Left ventricle myocardium superior (tissue), 1 donor: ENCODE results near the gene ACOX1. TPM values are rescaled to one million over a fixed set of nuclear protein-coding genes. Genes with fewer than 3 reads are reported as not detected.
A peak's percentile ranks its signal among the peaks of the same experiment; 100 is the strongest.

Experiments used
- ATAC-seq: fragments of 200-7000 bp; cut with Tn5 transposase; one replicate; pipeline ENCODE4 v1.9.1; 2020; ENCODE audit warnings: mild to moderate bottlenecking, moderate library complexity
- DNase-seq: peaks from one replicate; pipeline ENCODE4 v3.0.0-alpha.2; 2020
- intact Hi-C: fragments of 100-400 bp; cut with micrococcal nuclease; formaldehyde crosslinking; loops from one replicate; pipeline ENCODE4 v1.11.0; 2022
- total RNA-seq: library from RNA; stranded (reverse); fragmentation: NEBNext Ultra II Directional; extraction: Animal tissue kit (Norgen Biotek cat#: 25700); gene quantifications from one replicate; pipeline ENCODE4 v1.2.1, GENCODE V29; 2021
- donor health status: DM: no; HTN: yes; CAD: no; lungs with severe emphysema.

The ACOX1 gene
- total RNA-seq, 1 donor from 2014 or later: 101 TPM

DNA sequence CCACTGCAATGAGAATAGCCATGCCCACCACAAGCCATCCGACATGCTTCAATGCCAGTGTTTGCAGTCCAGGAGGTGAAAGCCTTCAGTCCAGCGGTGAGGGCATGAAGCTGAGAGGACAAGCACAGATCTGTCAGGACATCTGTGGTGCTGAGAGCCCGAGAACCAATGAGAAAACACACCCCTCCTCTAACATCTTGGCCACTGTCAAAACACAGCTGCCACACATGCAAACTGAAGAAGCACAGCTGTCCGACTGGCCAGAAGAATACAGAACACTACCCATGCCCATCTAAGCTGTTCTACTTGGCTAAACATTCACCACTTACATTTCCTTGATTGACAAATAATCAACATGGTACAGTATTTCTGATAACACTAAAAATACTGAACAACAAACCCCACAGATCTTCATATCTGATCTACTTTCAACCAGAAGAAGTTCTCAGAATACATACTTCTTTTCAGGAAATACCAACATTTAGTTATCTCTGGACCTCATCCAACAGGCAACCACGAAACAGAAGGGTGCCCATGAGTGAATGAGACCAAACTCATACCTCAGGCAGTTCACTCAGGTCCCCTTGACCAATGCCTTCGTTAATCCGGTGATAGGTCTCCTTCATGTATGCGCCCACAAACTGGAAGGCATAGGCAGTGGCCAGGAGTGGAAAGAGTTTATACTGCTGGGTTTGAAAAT is 28.0 kb downstream of the ACOX1 start:
- ATAC-seq (no peak), DNase-seq (no peak)
- intact Hi-C loops: no loop called here

DNA sequence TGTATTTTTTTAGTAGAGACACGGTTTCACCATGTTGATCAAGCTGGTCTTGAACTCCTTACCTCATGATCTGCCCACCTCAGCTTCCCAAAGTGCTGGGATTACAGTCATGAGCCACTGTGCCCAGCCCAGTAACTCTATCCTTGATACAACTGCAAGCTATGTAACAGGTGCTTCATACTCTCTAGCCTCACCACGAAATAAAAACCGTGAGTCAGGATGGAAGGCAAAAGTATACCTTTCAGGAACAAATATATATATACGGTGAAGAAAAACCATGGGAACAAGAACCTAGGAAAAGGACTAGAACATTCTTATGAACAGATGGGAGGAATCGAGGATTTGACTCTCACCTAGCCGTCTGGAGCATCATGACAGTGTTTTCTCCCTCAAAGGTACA is 28.5 kb downstream of the ACOX1 start:
- DNase-seq: no peak
- no peak for ATAC-seq
- intact Hi-C loops: no loop called here

DNA sequence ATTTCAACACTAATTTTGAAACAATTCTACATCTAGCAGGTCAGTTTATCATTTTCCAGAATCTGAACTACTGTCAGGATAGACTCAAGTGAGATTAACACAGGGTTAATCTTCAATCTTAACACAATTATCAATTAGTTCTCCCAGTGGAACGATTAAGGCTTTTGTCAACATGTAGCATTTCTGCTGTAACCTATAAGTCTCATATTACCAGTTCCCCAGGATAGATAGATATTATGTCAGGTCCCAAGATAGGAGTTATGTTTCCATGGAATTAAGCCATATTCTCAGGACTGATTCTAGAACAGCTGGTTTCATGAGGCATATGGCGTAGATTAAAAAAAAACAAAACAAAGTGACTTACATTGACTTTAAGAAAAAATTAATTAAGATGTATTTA is 33.8 kb downstream of the ACOX1 start:
- intact Hi-C loops: no loop called here
- no peak for ATAC-seq
- no peak for DNase-seq

DNA sequence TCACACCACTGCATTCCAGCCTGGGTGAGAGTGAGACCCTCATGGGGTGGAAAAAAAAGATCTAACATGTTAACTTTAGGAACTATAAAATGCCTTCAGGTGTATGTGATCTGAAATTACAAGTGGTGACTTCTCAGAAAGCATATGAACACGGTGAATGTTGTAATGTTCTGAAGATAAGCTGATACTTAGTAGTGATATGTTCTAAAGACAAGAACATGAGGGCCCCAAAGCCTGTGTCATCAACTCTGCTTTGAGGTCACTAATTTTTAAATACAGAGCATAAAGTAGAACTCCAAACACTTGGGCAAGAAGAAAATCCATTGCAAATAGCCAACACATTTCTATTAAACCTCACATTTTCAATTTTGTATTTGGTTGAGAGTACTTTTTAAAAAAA is 35.5 kb downstream of the ACOX1 start:
- no peak for ATAC-seq
- DNase-seq: no peak
- intact Hi-C loops: no loop called here

DNA sequence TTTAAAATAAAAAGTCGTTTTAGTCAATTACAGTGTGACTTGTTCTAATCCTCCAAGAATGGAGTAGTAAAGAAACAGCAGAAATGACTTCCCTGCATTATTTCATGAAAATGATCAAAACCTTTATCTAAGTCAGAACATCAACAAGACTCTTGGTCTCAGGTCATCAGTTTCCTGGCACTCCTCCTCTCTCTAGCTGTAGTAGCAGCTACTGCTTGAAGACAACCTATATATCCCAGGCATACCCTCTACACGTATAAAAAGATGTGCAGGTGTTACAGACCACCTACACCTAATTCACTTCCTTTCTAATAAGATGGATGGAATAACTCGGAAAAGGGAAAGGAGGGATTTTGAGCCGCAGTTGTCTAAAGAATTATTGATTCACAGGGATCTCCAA is 36.5 kb downstream of the ACOX1 start:
- ATAC-seq (no peak), DNase-seq (no peak)
- intact Hi-C loops: no loop called here

DNA sequence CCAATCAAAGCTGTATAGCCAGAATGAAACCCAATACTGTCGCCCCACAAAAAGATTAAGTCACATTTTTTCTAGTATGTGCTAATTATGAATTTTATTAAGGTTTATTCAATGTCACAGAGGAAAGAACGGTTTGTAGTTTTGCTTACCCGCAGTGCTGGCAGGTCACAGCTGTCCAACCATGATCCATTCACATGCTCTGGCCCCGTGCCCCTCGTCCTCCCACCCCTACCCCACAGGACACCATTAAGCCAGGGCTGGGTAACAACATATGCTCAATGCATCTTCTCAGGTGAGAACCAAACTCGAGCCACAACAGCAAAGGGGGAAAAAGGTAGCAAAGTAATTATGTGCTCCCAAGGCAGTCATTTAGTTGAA is 37.5 kb downstream of the ACOX1 start:
- intact Hi-C loops: no loop called here
- ATAC-seq (peak; percentile 3), DNase-seq (peak; percentile 33)

DNA sequence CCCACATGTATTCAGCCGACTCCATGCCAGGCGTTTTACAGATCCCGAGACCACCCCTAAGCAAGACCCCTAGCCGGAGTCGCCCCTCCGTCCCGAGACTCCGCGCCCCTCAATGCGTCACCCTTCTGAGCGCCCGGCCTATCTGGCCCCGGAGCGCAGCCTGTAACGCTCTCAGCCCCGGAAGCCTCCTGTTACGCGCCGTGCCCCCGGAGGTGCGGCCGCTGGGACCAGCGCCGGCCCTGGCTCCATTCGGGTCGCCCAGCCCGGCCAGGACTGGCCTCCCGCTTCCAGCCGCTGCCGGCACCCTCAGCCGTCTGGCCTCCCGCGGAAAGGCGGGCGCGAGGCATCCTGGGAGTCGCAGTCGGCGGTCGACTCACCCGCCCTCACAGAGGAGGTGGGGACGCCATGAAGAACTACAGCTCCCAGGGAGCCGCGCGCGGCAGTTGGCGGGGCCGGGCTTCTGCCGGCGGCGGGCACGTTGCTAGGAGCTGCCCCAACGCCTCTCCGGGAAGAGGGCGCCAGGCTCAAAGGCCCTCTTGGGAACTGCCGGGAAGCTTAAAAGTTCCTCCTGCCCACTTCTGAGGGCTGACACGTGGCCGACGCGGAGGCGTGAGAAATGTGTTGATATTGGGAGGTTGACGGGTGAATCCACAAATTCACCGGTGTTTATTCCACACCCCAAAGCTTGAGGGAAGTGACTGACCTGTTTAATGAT is 38.1 kb downstream of the ACOX1 start, which contains the start of gene FBF1:
FBF1 (minus strand) TSS at position 316 of the 715 bp plus-strand sequence. CDS start 2,893 bp downstream, outside the sequence.
- intact Hi-C loops: no loop called here
- ATAC-seq: peak; percentile 99
- DNase-seq: peak; percentile 96

DNA sequence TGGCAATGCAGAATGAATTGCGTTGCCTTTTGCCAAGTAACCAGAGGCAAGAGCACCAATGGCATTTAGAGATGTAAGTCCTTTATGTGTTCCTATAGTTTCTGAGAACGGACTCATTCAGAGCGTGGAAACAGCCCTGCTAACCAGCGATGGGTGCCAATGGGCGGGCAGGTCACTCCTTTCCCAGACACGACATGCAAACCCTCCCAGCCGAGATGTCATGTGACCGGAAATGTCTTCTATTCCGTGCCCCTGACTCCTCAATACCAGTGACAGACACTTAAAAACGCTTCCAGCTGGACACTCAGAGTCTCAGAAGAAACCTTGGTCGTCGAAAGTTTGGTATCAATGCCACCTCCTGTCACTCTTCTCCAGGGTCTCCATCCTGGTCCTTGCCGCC is 41.3 kb downstream of the ACOX1 start:
- DNase-seq: no peak
- ATAC-seq: no peak
- intact Hi-C loops: no loop called here

DNA sequence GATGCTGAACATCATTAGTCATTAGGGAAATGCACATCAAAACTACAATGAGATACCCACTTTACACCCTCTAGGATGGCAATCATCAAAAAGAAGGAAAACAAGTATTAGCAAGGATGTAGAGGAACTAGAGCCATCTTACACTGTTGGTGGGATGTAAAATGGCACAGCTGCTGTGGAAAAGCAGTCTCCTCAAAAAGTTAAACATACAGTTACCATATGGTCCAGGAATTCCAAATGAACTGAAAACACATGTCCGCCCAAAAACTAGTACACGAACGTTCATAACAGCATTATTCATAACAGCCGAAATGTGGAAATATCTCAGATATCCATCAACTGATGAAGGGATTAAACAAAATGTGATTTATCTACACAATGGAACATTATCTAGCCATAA is 45.2 kb downstream of the ACOX1 start:
- intact Hi-C loops: no loop called here
- no peak for DNase-seq
- ATAC-seq: no peak

DNA sequence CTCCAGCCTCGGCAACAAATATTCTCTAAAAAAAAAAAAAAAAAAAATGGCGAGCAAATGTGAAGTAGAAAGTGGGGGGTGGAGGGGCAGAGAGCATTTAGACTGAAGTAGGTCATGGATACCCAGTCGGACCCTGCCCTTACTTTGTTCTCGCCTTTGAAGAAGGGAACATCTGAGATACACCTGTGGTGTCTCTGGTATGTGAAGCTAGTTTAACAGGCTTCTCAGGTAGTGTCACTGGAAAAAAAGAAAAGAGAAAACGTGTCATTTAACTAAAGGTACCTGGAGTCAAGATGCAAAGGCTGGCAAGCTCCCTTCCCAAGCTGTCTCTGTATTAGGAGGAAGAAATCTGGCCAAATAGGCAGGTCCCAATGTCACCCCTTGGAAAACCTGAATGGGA is 46.1 kb downstream of the ACOX1 start:
- no peak for ATAC-seq
- intact Hi-C loops: no loop called here

DNA sequence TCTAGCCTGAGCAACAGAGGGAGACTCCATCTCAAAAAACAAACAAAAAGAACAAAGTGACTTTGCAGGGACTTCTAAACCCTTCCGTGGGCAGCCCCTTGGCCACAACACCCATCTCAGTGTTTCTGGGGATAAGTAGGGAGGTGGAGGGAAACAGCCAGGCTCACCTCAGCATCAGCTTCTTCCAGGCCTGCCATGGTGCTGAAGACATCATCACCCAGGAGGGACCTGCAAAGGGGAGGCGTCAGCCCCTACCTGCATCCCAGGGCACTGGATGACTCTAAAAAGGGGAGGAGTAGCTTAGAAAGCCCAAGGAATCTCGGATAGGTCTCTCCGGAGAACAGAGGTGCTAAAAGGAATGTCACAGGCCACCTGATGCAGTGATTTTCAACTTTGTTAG is 47.9 kb downstream of the ACOX1 start:
- intact Hi-C loops: no loop called here
- ATAC-seq (no peak), DNase-seq (no peak)

More for the DNA sequence above, 46.1 kb downstream of the ACOX1 start:
- no peak for DNase-seq

DNA sequence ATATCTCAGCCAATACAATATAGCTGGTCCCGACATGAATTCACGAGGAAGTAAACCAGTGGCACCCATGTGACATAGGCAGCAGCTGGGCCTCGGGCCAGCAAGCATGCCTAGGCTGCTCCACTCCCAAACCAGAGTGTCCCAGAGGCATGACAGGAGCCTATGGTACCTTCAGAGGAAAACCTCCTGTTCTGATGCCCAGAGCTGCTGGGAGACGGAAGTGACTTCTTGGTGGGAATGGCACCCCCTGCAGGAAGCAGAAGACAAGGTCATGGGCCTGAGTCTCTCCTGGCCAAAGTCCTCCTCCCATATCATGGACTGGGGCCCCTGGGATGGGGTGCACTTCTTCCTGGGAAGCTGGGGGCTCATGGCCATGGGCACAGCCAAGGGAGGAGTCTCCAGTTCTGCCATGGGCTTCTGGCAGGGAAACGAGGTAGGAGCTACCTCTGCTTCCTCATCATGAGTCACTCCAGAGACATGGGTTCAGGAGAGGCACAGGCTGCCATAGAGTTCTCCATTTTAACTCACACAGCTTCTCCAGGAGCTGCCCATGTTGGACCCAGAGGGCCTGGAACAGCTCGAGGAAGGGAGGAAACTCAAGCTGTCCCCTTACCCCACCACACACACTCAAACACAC is 51.6 kb downstream of the ACOX1 start:
- intact Hi-C loops: no loop called here
- ATAC-seq (peak; percentile 46), DNase-seq (no peak)

DNA sequence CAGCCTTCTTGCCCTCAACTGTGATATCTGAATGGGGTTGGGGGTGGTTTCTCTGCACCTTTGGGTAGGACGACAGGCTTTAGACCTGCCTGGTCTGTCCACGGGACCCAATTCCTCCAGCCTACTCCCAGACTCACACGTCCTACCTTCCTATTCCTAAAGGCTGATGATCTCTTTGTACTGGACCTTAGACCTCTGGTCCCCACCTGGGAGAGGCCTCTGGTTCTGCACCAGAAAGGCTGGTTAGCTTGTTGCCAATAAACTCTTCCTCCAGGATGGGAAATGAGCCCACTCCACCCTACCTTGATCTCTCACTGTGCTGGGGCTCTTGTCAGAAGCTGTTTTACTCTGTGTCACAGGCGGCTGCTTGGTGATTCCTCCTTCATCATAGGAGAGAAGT is 52.5 kb downstream of the ACOX1 start:
- no peak for DNase-seq
- intact Hi-C loops: no loop called here
- ATAC-seq: no peak

DNA sequence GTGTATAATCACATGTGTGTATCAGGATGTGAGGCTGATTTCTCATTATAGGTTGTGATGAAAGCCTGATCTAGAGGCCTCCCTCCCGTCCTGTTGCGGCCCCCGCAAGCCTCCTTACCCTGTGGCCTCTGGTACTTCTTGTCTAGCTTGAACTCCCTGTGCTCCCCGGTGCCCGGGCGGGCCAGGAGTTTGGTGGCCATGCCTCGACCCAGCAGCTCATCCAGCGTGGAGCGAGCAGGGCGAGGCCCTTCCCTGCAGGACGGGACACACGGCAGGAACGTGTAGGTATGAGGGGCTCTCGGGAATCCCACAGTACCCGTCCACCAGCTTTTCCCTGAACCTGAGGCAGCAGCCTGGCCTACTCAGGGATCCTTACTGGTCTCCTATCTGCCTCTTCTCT is 53.1 kb downstream of the ACOX1 start:
- DNase-seq (no peak), ATAC-seq (no peak)
- intact Hi-C loops: no loop called here

DNA sequence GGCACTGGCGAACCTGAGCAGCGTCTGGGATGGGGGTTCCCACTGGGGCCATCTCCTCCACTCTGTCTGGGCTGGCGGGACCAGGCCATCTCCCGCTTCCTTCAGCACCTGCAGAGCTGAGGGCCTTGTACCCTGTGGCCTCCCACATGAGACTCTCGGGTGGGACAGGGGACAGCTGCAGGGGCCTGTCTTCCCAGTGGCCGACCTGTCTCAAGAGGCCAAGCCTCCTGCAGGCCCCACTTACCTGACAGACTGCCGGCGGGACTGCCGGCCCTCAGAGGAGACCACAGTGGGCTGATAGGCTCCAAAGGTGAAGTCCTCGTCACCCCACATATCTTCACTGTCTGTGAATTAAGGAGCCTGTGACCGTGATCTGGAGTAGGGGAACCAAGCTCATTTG is 53.9 kb downstream of the ACOX1 start:
- DNase-seq (no peak), ATAC-seq (no peak)
- intact Hi-C loops: no loop called here

DNA sequence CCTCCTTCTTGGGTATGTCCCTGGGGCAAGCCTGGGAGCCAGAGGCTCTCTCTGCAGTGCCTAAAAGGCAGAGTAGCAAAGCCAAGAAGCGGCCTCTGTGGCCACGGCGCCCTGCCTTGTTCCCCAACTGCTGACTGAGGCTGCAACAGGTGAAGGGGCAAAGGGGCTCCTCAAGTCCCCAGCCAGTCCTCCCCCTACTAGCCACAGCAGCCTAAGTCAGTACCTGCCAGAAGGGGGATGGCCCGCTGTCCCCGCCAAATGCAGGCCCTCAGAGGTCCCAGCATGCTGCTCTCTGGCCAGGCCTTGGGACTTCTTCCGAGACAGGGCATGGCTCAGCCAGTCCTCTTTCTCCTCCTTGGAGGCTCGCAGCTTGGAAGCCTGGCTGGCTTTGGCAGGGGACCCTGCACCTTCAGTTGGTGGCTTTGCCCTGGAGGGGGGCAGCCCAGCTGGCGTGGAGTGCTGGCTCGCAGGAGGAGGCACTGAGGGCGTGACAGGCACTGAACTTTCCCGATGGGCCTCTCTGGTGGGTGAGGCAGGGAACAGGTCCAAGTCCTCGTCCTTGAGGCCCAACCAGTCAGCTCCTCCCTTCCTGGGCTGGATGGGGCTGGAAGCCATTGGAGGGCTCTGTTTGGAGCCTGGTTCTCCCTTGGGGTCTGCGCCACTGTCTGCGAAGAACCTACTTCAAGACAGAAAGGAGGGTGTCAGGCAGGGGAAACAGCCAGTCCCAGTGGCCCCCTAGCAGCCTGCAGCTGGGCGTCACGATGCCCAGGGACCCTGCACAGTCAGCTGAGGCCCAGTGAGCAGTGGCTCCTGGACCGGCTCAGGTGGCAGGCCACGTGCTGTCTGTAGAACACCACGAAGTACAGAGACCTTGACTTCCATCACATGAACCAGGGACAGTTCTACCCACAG is 55.7 kb downstream of the ACOX1 start:
- intact Hi-C loops: no loop called here
- ATAC-seq: no peak
- no peak for DNase-seq

DNA sequence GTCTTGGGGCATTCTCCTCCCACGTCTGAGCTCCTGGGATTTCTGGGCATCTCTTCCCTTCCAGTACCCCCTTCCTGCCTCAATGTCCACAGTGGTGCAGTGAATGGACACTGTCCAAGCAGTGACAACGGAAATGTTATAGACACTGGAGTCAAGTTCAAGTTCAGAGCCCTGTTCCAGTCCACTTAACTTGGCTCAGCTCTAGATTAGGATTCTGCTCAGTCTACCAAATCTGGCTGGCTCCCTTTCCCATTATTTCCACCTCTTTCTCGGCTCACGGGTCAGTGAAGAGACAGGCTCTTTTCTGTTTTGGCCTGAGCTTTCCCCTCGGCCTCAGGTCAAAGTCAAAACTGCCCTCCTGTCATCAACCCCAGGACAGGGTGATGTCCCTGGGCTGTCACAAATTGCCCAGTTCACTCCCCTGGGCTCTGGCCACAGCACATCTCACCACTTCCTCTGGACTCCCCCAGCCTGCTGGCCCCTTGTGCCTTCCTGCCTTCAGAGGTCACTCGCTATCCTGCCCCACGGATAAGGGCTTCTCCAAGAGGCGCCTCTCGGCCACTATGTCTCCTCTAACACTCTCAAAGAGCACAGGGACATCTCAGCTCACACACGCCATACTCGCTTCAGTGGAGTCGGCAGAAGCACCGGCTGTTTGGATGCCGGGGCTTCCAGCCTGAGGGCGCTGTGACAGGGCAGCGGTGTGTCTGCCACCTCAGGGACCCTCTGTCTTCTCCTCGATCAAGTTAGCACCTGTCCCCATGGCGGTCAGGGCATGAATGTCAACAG is 56.6 kb downstream of the ACOX1 start:
- ATAC-seq (no peak), DNase-seq (no peak)
- intact Hi-C loops: no loop called here

DNA sequence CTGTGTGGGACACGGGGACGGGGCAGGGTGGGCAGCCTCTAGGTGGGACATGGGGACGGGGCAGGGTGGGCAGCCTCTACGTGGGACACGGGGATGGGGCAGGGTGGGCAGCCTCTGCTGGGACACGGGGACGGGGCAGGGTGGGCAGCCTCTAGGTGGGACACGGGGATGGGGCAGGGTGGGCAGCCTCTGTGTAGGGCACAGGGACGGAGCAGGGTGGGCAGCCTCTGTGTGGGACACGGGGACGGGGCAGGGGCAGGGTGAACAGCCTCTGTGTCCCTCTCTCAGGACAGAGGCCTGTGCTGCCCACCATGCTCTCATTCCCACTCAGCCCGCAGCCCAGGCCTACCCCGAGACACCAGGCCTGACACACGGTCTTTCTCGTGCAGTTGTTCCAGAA is 57.4 kb downstream of the ACOX1 start:
- intact Hi-C loops: no loop called here
- DNase-seq (no peak), ATAC-seq (no peak)

DNA sequence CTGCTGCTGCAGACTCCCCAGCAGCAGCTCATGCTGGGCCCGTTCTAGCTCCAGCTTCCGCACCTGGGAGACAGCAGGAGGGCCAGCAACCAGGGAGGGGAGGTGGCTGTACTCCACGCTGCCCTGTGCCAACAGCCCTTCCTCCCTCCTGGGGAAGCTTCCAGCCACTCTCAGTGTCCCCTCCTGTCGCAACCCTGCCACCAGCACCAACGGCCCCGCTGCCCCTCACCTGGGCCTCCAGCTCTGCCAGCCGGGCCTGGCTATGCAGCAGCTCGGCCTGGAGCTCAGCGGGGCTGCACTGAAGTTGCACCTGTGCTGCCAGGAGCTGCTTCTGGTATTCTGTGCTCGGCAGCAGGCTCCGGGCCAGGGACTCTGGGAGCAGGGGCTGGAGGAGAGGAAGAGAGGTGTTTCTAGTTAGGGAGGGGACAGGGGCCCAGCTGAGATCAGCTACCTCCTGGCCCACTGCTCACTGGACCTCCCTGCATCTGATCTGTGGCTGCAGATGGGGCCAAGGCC is 58.9 kb downstream of the ACOX1 start:
- ATAC-seq: no peak
- DNase-seq: peak; percentile 33
- intact Hi-C loops: no loop called here
